K562 (cell line): ENCODE data around the gene NIM1K. TPM values are rescaled to one million over a fixed set of nuclear protein-coding genes. Genes with fewer than 3 reads are reported as not detected.

ENCODE experiments used
- ATAC-seq: fragments of 200-7000 bp; cut with Tn5 transposase; 3 replicates; pipeline ENCODE4 v1.9.1; 2020; ENCODE audit warnings: moderate library complexity
- BruUV-seq: library from RNA; stranded (reverse); fragments of 400-500 nt; replicated peaks from 2 replicates; lab custom pipeline; 2021; lab: Mats Ljungman, UMichigan
- CTCF ChIA-PET: fragments of 300-600 bp; formaldehyde crosslinking; extraction: SDS; loops from one replicate; lab custom pipeline; 2021; ENCODE audit warnings: low intra/inter-chr PET ratio; lab: Yijun Ruan, JAX
- POLR2A ChIA-PET: fragments of 300-600, 350-650 bp; sonication (Branson Sonifier 250); formaldehyde crosslinking; extraction: SDS; loops from one replicate; lab custom pipeline; 2021; ENCODE audit warnings: antibody characterized with exemption, inconsistent platforms; lab: Yijun Ruan, JAX
- DNase-seq, 4 experiments: peaks; one replicate each; pipeline versions ENCODE4 v3.0.0 to v3.0.0-alpha.2; 2011 to 2018; ENCODE audit warnings: low spot score in 3 of 4, mixed read lengths in 3 of 4; ENCODE audit errors: extremely low read depth in 1 of 4
- FAIRE-seq: peaks from 2 replicates; lab custom pipeline; 2011; peaks lifted over from hg19 to GRCh38; lab: Jason Lieb, UNC
- H2AFZ ChIP-seq: 2 replicates; pipeline ENCODE4 v1.6.0; 2011; ENCODE audit warnings: low read depth, low read length, control low read depth, inconsistent platforms
- H3K27ac ChIP-seq: fragments of 200-600 bp; 3 replicates; pipeline ENCODE4 v1.8.0; 2011; ENCODE audit warnings: low read depth, mild to moderate bottlenecking, control low read depth, inconsistent platforms, low read length, moderate library complexity, mixed read lengths; ENCODE audit errors: extremely low read depth
- H3K27me3 ChIP-seq, 2 experiments: fragments of 300-600 bp in 1 of 2; 2 replicates in 1 of 2; 3 replicates in 1 of 2; pipeline versions ENCODE4 v1.6.0 to v1.8.0; 2011; ENCODE audit warnings: inconsistent platforms in 2 of 2, low read length in 2 of 2, mild to moderate bottlenecking in 1 of 2, mixed read lengths in 1 of 2, moderate library complexity in 1 of 2; ENCODE audit not compliant: control insufficient read depth in 2 of 2, insufficient read depth in 2 of 2
- H3K36me3 ChIP-seq: fragments of 300-600 bp; 3 replicates; pipeline ENCODE4 v1.8.0; 2011; ENCODE audit warnings: mild to moderate bottlenecking, low read length, inconsistent platforms; ENCODE audit not compliant: control insufficient read depth, insufficient read depth
- H3K4me1 ChIP-seq, 2 experiments: fragments of 200-600 bp in 1 of 2; replicated peaks in 1 of 2; 2 replicates in 1 of 2; 3 replicates in 1 of 2; pipeline versions ENCODE4 v1.5.1 to v1.8.0; 2011; ENCODE audit warnings: inconsistent platforms in 2 of 2, low read length in 2 of 2, mild to moderate bottlenecking in 1 of 2, mixed read lengths in 1 of 2, moderate library complexity in 1 of 2; ENCODE audit not compliant: control insufficient read depth in 2 of 2, insufficient read depth in 2 of 2
- H3K4me2 ChIP-seq: 2 replicates; pipeline ENCODE4 v1.6.1; 2011; ENCODE audit warnings: low read length, control low read depth, inconsistent platforms, mixed read lengths; ENCODE audit not compliant: insufficient read depth
- H3K4me3 ChIP-seq: fragments of 200-600 bp; sonication (generic), shearing (Covaris generic); 2 replicates; pipeline ENCODE4 v1.5.1; 2016; ENCODE audit warnings: control low read depth, inconsistent platforms
- H3K79me2 ChIP-seq: fragments of 200-600 bp; 3 replicates; pipeline ENCODE4 v1.8.0; 2011; ENCODE audit warnings: low read length, inconsistent platforms; ENCODE audit not compliant: control insufficient read depth, insufficient read depth
- H3K9ac ChIP-seq, 2 experiments: 2 replicates each; pipeline versions ENCODE4 v1.6.0 to v1.6.1; 2011; ENCODE audit warnings: low read depth in 2 of 2, low read length in 2 of 2, control low read depth in 1 of 2, inconsistent platforms in 1 of 2, mild to moderate bottlenecking in 1 of 2, mixed read lengths in 1 of 2; ENCODE audit not compliant: insufficient read depth in 1 of 2
- H3K9me1 ChIP-seq: one replicate; pipeline ENCODE4 v1.6.0; 2011; ENCODE audit warnings: inconsistent platforms, mild to moderate bottlenecking, low read length, moderate library complexity; ENCODE audit not compliant: control insufficient read depth, insufficient read depth
- H3K9me3 ChIP-seq: replicated peaks from 2 replicates; pipeline ENCODE4 v1.5.1; 2011; ENCODE audit warnings: low read depth, low read length, inconsistent platforms; ENCODE audit not compliant: control insufficient read depth, insufficient read depth
- H4K20me1 ChIP-seq: replicated peaks from 2 replicates; pipeline ENCODE4 v1.6.1; 2011; ENCODE audit warnings: low read length, inconsistent platforms, mixed read lengths; ENCODE audit not compliant: control insufficient read depth, insufficient read depth
- ADNP ChIP-seq: fragments of 200-800 bp; sonication (Bioruptor generic); IDR thresholded peaks from 2 replicates; pipeline ENCODE4 v1.6.1; 2016; ENCODE audit warnings: missing genetic modification characterization, missing compliant biosample characterization
- ASH1L ChIP-seq: fragments of 450-650 bp; IDR thresholded peaks from 2 replicates; pipeline ENCODE4 v1.6.1; 2018; ENCODE audit warnings: borderline replicate concordance, mild to moderate bottlenecking, low read depth; ENCODE audit not compliant: partially characterized antibody
- CBX8 ChIP-seq: fragments of 200-600 bp; sonication (generic); IDR thresholded peaks from 2 replicates; pipeline ENCODE4 v1.6.1; 2012; ENCODE audit warnings: borderline replicate concordance, mixed run types, low read depth, mild to moderate bottlenecking, moderate library complexity, mixed read lengths, low read length, control low read depth, inconsistent platforms; ENCODE audit not compliant: poor library complexity, severe bottlenecking; ENCODE audit errors: extremely low read depth
- CCNT2 ChIP-seq: IDR thresholded peaks from 2 replicates; pipeline ENCODE4 v1.6.1; 2011; ENCODE audit warnings: borderline replicate concordance, low read depth, mild to moderate bottlenecking, moderate library complexity, mixed read lengths, low read length; ENCODE audit not compliant: insufficient read length; ENCODE audit errors: extremely low read depth
- FOXM1 ChIP-seq, 2 experiments: fragments of 450-650 bp in 1 of 2; sonication (generic) in 1 of 2; formaldehyde crosslinking in 1 of 2; IDR thresholded peaks; 2 replicates each; pipeline versions ENCODE4 v1.6.1 to v1.9.0; 2017 to 2022; ENCODE audit warnings: low read depth in 2 of 2, mild to moderate bottlenecking in 2 of 2, missing genetic modification reagents in 1 of 2, moderate library complexity in 1 of 2
- KLF10 ChIP-seq: fragments of 250-450 bp; sonication (Bioruptor Pico); IDR thresholded peaks from 2 replicates; pipeline ENCODE4 v1.6.1; 2021; ENCODE audit warnings: matching md5 sums
- MCM5 ChIP-seq: fragments of 450-650 bp; IDR thresholded peaks from 2 replicates; pipeline ENCODE4 v1.6.1; 2016; ENCODE audit warnings: low read depth
- NFATC3 ChIP-seq: fragments of 450-650 bp; IDR thresholded peaks from 2 replicates; pipeline ENCODE4 v1.6.1; 2017; ENCODE audit warnings: mild to moderate bottlenecking
- NFIC ChIP-seq: fragments of 450-650 bp; IDR thresholded peaks from 2 replicates; pipeline ENCODE4 v1.6.1; 2017; ENCODE audit warnings: mild to moderate bottlenecking, inconsistent platforms
- NR3C1 ChIP-seq: sonication (generic); formaldehyde crosslinking; IDR thresholded peaks from 2 replicates; pipeline ENCODE4 v1.8.1; 2022; ENCODE audit warnings: missing genetic modification reagents
- POLR3A ChIP-seq: IDR thresholded peaks from 2 replicates; pipeline ENCODE4 v1.6.1; 2011; ENCODE audit warnings: borderline replicate concordance, mild to moderate bottlenecking, moderate library complexity; ENCODE audit not compliant: insufficient read length, insufficient read depth; ENCODE audit errors: extremely low read depth
- SMAD3 ChIP-seq: fragments of 450-650 bp; formaldehyde crosslinking; conservative IDR thresholded peaks from 2 replicates; pipeline ENCODE4 v1.4.0; 2020; ENCODE audit warnings: mild to moderate bottlenecking
- SPI1 ChIP-seq: IDR thresholded peaks from 2 replicates; pipeline ENCODE4 v1.6.1; 2011; ENCODE audit warnings: low read depth, low read length, control low read depth, borderline replicate concordance
- SRSF1 ChIP-seq: fragments of 200-400 bp; formaldehyde crosslinking; IDR thresholded peaks from 2 replicates; pipeline ENCODE4 v1.6.1; 2017; ENCODE audit warnings: mild to moderate bottlenecking, low read depth, low read length, moderate library complexity
- WGBS: fragments of 100-300 bp; shearing (Covaris generic); methylation state at CpG from one replicate; pipeline ENCODE4 v1.1.6; 2016; ENCODE audit warnings: low coverage, mixed read lengths; ENCODE audit not compliant: insufficient coverage; ENCODE audit errors: missing lambda C conversion rate; 5-methylcytosine and 5-hydroxymethylcytosine counted together
- in situ Hi-C: fragments of 300-500 bp; cut with MboI; formaldehyde crosslinking; loops from 4 replicates; pipeline ENCODE4 v1.15.0; 2018; ENCODE audit warnings: inconsistent platforms, mixed read lengths
- intact Hi-C: fragments of 100-400 bp; cut with micrococcal nuclease; formaldehyde crosslinking; loops from 2 replicates; pipeline ENCODE4 v1.14.2; 2022
- polyA plus RNA-seq, 8 experiments: library from polyadenylated mRNA; depleted of rRNA in 4 of 8; stranded (reverse) in 5 of 8; unstranded in 3 of 8; fragments of >200 nt; fragmentation: Nextera tagmentation in 2 of 8; fragmentation: Illumina TruSeq in 1 of 8; extraction: Ambion mirVana in 2 of 8; extraction: Trizol in 1 of 8; gene quantifications; 2 replicates each; pipeline versions ENCODE4 v1.2.1 to v1.2.3, GENCODE V29; 2011 to 2014; ENCODE audit warnings: inconsistent platforms in 1 of 8, missing spikeins in 1 of 8
- total RNA-seq, 7 experiments: library from RNA; depleted of rRNA in 6 of 7; stranded (reverse); fragments of >200 nt in 6 of 7; fragmentation: Illumina TruSeq in 2 of 7; extraction: Trizol in 2 of 7; gene quantifications; 2 replicates each; pipeline versions ENCODE4 v1.2.1 to v1.2.3, GENCODE V29; 2011 to 2021; ENCODE audit warnings: low replicate concordance in 1 of 7
- TF ChIP-seq, protein P1 (sequence below): fragments of 450-650 bp; IDR thresholded peaks from 2 replicates; pipeline ENCODE4 v1.6.1; 2016

The NIM1K gene
- total and polyA plus RNA-seq, 9 of the 15 experiments (the other 6 are each of a cell fraction or from before 2014, with no cell fraction given), result 0.03 to 0.34 (median 0.08) TPM; not detected in 3

DNA sequence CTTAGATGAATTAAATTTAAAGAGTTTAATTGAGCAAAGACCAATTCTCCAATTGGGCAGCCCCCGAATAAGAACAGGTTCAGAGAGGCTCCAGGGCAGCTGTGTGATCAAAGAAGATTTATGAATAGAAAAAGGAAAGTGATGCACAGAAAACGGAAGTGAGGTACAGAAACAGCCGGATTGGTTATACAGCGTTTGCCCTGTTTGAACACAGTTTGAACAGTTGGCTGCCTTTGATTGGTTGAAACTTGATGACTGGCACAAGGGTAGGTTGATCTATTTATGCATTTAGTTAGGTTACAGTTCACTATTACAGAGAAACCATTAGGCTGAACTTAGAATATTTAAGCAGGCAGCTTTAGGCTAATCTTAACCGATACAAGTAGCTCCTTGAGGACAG, 29.5 kb downstream of the NIM1K start:
- CTCF ChIA-PET, result no interaction called here
- H3K9me3 ChIP-seq, result 0 out of 2 replicates have a peak, but pooled peaks cover 2% of the 10 kb centered on the region
- H3K4me2 ChIP-seq, result no peak overlapping the region
- POLR2A ChIA-PET, result interaction anchor here (0.6 kb wide), 2 partner anchors 97 to 470 kb away, joined by 3 read pairs; no protein-coding TSS in a partner anchor
- H3K9me1 ChIP-seq, result no peaks in the 10 kb centered on the region
- WGBS, result 53% methylated on average over 5 of the region's 5 CpGs
- in situ Hi-C loops, result no loop called here
- H3K36me3 ChIP-seq, result no peaks in the 10 kb centered on the region
- intact Hi-C loops, result no loop called here
- peaks cover 0 to 10% of the 10 kb centered on the region in 2 experiments; a peak in 2 of 5 replicates for H3K4me1 ChIP-seq
- peak overlapping the region; percentile 34 for H2AFZ ChIP-seq
- ATAC-seq (no peak), FAIRE-seq (no peak), DNase-seq (no peak)
- H3K79me2 ChIP-seq, result no peaks in the 10 kb centered on the region
- no peaks in the 10 kb centered on the region for H3K27me3 ChIP-seq
- H3K9ac ChIP-seq, result no peak overlapping the region
- no peaks in the 10 kb centered on the region for H4K20me1 ChIP-seq
- TF ChIP-seq NFATC3 (no peak), NR3C1 (CRISPR knock-in tag) (no peak), SRSF1 (no peak), FOXM1 (IDR thresholded peaks at IDR 0.05; ENCODE audit: low read depth) (0 out of 2 replicates have a peak, but pooled peaks have one; percentile 28), FOXM1 (CRISPR knock-in tag; IDR thresholded peaks at IDR 0.05; ENCODE audit: low read depth) (no peak), SMAD3 (CRISPR knock-in tag) (no peak), NFIC (no peak), KLF10 (CRISPR knock-in tag) (no peak), MCM5 (no peak), CCNT2 (no peak), ADNP (no peak), SPI1 (0 out of 2 replicates have a peak, but pooled peaks have one; percentile 12), POLR3A (no peak), ASH1L (no peak), CBX8 (no peak)
- TF ChIP-seq, protein P1, sequence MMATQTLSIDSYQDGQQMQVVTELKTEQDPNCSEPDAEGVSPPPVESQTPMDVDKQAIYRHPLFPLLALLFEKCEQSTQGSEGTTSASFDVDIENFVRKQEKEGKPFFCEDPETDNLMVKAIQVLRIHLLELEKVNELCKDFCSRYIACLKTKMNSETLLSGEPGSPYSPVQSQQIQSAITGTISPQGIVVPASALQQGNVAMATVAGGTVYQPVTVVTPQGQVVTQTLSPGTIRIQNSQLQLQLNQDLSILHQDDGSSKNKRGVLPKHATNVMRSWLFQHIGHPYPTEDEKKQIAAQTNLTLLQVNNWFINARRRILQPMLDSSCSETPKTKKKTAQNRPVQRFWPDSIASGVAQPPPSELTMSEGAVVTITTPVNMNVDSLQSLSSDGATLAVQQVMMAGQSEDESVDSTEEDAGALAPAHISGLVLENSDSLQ, result peak; percentile 34; the same call in 1 of the 2 replicates
- BruUV-seq, result no TSS peak
- no peak overlapping the region for H3K27ac ChIP-seq
- H3K4me3 ChIP-seq, result no peak overlapping the region
